Osteoblast (primary cell): ENCODE measurements around the gene PDZRN3. TPM values are rescaled to one million over a fixed set of nuclear protein-coding genes. Genes with fewer than 3 reads are reported as not detected.

Experiments
- DNase-seq: peaks from one replicate; pipeline ENCODE4 v3.0.0; 2011; ENCODE audit warnings: low spot score, mixed read lengths; ENCODE audit not compliant: insufficient read length; ENCODE audit errors: missing footprints
- H2AFZ ChIP-seq: 2 replicates; pipeline ENCODE4 v1.6.0; 2011; ENCODE audit warnings: mild to moderate bottlenecking, low read length
- H3K27ac ChIP-seq: 2 replicates; pipeline ENCODE4 v1.5.1; 2011; ENCODE audit warnings: mild to moderate bottlenecking, low read depth, low read length, moderate library complexity
- H3K27me3 ChIP-seq: 2 replicates; pipeline ENCODE4 v1.6.0; 2012; ENCODE audit warnings: mild to moderate bottlenecking, control low read depth, inconsistent platforms, low read length, moderate library complexity; ENCODE audit not compliant: insufficient read depth
- H3K36me3 ChIP-seq: 2 replicates; pipeline ENCODE4 v1.5.1; 2011; ENCODE audit warnings: mild to moderate bottlenecking, low read length, control low read depth, moderate library complexity; ENCODE audit not compliant: insufficient read depth
- H3K4me1 ChIP-seq: 2 replicates; pipeline ENCODE4 v1.5.1; 2011; ENCODE audit warnings: mild to moderate bottlenecking, low read length, control low read depth, moderate library complexity; ENCODE audit not compliant: insufficient read depth
- H3K4me2 ChIP-seq: 2 replicates; pipeline ENCODE4 v1.6.0; 2011; ENCODE audit warnings: mild to moderate bottlenecking, low read length; ENCODE audit not compliant: insufficient read depth
- H3K4me3 ChIP-seq: fragments of 200-600 bp; sonication (generic); 3 replicates; pipeline ENCODE4 v1.5.1; 2012; ENCODE audit warnings: mild to moderate bottlenecking, low read length, inconsistent platforms; ENCODE audit not compliant: insufficient read depth
- H3K79me2 ChIP-seq: 2 replicates; pipeline ENCODE4 v1.6.0; 2012; ENCODE audit warnings: mild to moderate bottlenecking, low read length, control low read depth, inconsistent platforms; ENCODE audit not compliant: insufficient read depth
- H3K9me3 ChIP-seq: 2 replicates; pipeline ENCODE4 v1.5.1; 2011; ENCODE audit warnings: low read depth, low read length, control low read depth
- H4K20me1 ChIP-seq: 2 replicates; pipeline ENCODE4 v1.6.0; 2012; ENCODE audit warnings: mild to moderate bottlenecking, low read length, control low read depth; ENCODE audit not compliant: insufficient read depth
- total RNA-seq: library from RNA; depleted of rRNA; stranded (reverse); fragments of >200 nt; gene quantifications from 2 replicates; pipeline ENCODE4 v1.2.3, GENCODE V29; 2012
- TF ChIP-seq, protein P1 (sequence below): IDR thresholded peaks from 2 replicates; pipeline ENCODE4 v1.5.1; 2011; ENCODE audit warnings: mild to moderate bottlenecking, low read depth, low read length, moderate library complexity; ENCODE audit errors: extremely low read depth

The PDZRN3 gene
- total RNA-seq, 1 donor: 26.4 TPM

DNA sequence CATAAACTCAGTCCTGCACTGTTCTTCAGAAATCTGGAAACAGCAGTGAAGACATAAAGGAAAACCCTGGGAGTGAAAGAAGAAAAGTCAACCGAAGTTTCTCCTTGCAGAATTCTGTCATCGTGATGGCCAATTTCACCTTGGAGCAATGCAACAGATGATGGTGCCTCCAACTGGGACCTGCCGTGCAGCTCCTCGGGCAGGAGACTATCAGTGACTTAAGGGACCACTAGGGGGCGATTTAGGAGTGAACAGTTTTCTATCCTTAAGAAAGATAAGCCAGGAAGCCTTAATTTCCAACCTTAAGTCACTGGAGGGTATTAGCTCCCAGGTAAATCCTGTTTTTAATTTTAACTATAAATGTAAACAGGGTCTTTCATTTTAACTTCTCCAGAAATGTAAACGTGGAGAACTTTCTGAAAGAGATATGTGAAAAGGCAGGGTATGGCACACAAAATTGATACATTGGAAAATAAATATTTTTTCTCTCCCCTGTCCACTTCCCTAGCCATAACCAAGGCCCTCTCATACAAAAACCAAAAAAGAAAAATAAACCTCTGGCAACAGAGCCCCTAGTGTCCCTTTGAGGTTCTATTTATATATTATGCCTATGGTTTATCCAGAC is 116.3 kb downstream of the PDZRN3 start:
- TF ChIP-seq, protein P1, sequence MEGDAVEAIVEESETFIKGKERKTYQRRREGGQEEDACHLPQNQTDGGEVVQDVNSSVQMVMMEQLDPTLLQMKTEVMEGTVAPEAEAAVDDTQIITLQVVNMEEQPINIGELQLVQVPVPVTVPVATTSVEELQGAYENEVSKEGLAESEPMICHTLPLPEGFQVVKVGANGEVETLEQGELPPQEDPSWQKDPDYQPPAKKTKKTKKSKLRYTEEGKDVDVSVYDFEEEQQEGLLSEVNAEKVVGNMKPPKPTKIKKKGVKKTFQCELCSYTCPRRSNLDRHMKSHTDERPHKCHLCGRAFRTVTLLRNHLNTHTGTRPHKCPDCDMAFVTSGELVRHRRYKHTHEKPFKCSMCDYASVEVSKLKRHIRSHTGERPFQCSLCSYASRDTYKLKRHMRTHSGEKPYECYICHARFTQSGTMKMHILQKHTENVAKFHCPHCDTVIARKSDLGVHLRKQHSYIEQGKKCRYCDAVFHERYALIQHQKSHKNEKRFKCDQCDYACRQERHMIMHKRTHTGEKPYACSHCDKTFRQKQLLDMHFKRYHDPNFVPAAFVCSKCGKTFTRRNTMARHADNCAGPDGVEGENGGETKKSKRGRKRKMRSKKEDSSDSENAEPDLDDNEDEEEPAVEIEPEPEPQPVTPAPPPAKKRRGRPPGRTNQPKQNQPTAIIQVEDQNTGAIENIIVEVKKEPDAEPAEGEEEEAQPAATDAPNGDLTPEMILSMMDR: peak; percentile 87
- peaks cover 22% of the 10 kb centered on the region for H3K79me2 ChIP-seq
- H3K9me3 ChIP-seq: no peaks in the 10 kb centered on the region
- H3K27me3 ChIP-seq: no peaks in the 10 kb centered on the region
- no peak overlapping the region for H3K27ac ChIP-seq
- no peak overlapping the region for H2AFZ ChIP-seq
- DNase-seq: no peak
- H3K4me3 ChIP-seq: no peak overlapping the region
- peaks cover 24% of the 10 kb centered on the region for H3K4me1 ChIP-seq
- no peaks in the 10 kb centered on the region for H4K20me1 ChIP-seq
- H3K4me2 ChIP-seq: no peak overlapping the region
- no peaks in the 10 kb centered on the region for H3K36me3 ChIP-seq

DNA sequence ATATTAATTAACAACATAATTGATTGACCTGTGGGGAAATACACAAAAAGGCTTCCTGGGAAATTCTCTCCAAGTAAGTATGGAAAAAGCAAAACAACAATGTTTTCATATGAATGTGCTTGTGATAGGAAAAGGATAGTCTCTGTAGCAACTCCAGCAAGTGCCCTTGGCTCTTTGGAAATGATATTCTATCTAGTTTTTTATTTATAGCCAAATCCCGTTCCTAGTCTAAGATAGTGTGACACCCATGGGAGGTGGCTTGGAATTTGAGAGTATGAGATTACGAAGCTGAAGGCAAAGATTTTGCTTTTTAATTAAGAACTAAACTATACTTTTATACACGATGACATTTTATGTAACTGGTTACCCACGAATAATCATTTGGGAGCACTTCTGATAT is 119.9 kb downstream of the PDZRN3 start:
- no peaks in the 10 kb centered on the region for H3K9me3 ChIP-seq
- H2AFZ ChIP-seq: no peak overlapping the region
- no peak overlapping the region for H3K27ac ChIP-seq
- no peak overlapping the region for H3K4me3 ChIP-seq
- peaks cover 38% of the 10 kb centered on the region for H3K4me1 ChIP-seq
- no peaks in the 10 kb centered on the region for H3K36me3 ChIP-seq
- TF ChIP-seq, protein P1: no peak
- no peak for DNase-seq
- no peak overlapping the region for H3K4me2 ChIP-seq
- peaks cover 12% of the 10 kb centered on the region for H3K79me2 ChIP-seq
- no peaks in the 10 kb centered on the region for H4K20me1 ChIP-seq
- H3K27me3 ChIP-seq: no peaks in the 10 kb centered on the region

DNA sequence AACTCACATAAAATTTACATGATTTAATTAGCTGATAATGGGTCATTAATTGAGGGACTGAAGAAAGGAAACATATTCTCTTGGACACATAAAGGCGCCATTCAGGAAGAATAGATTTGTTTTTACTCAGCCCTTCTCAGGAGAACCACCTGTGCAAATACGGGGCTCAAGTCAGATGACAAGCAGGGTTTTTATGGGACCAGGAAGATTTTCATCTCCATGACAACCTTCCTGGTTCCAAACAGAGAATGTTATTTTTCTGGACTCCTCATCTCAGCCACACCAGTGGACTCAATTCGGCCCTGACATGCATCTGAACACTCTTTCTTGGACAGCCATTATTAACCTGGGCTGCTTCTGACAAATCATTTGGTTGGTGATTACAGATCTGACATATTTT is 120.5 kb downstream of the PDZRN3 start:
- no peaks in the 10 kb centered on the region for H3K9me3 ChIP-seq
- H3K79me2 ChIP-seq: peaks cover 14% of the 10 kb centered on the region
- DNase-seq: no peak
- H4K20me1 ChIP-seq: no peaks in the 10 kb centered on the region
- TF ChIP-seq, protein P1: no peak
- H3K36me3 ChIP-seq: no peaks in the 10 kb centered on the region
- no peaks in the 10 kb centered on the region for H3K27me3 ChIP-seq
- peaks cover 36% of the 10 kb centered on the region for H3K4me1 ChIP-seq
- H3K27ac ChIP-seq: peak overlapping the region; percentile 65
- no peak overlapping the region for H3K4me3 ChIP-seq
- no peak overlapping the region for H3K4me2 ChIP-seq
- no peak overlapping the region for H2AFZ ChIP-seq

DNA sequence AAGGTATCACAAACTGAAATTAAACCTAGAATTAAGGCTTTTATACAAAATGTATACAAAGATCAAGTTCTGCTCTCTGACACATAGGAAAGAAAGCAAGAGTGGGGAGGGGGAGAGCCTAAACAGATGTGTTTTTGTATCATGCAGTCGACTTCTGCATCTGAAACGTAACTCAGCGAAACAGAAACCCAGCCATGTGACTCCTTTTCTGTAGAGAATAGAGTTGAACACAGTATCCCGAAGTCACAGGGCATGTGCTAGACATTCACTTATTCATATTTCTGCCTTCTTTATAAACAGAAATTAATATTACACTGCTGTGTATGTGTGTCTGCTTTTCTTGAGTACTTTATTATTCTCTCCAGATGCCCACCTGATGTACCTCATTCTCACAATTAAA is 121.0 kb downstream of the PDZRN3 start:
- Histone ChIP-seq H3K9me3 (no peaks in the 10 kb centered on the region), H3K27me3 (no peaks in the 10 kb centered on the region), H4K20me1 (peaks cover 3% of the 10 kb centered on the region), H3K79me2 (peaks cover 17% of the 10 kb centered on the region), H3K27ac (peak overlapping the region; percentile 65), H3K4me1 (peaks cover 35% of the 10 kb centered on the region), H2AFZ (no peak overlapping the region), H3K4me2 (peak overlapping the region; percentile 61), H3K36me3 (no peaks in the 10 kb centered on the region), H3K4me3 (peak overlapping the region; percentile 10)
- TF ChIP-seq, protein P1: no peak
- no peak for DNase-seq
